K562 (cell line): Measurements from ENCODE around the gene FOLH1. TPM values are rescaled to one million over a fixed set of nuclear protein-coding genes. Genes with fewer than 3 reads are reported as not detected.

Experiments used
- ATAC-seq: fragments of 200-7000 bp; cut with Tn5 transposase; 3 replicates; pipeline ENCODE4 v1.9.1; 2020; ENCODE audit warnings: moderate library complexity
- Bru-seq: library from RNA; stranded (reverse); fragments of 400-500 nt; gene quantifications from one replicate; lab custom pipeline; 2021; lab: Mats Ljungman, UMichigan
- BruChase-seq, 2 experiments: library from RNA; stranded (reverse); fragments of 400-500 nt; gene quantifications; one replicate each; lab custom pipeline; 2021; lab: Mats Ljungman, UMichigan
- BruUV-seq: library from RNA; stranded (reverse); fragments of 400-500 nt; replicated peaks from 2 replicates; lab custom pipeline; 2021; lab: Mats Ljungman, UMichigan
- CTCF ChIA-PET: fragments of 300-600 bp; formaldehyde crosslinking; extraction: SDS; loops from one replicate; lab custom pipeline; 2021; ENCODE audit warnings: low intra/inter-chr PET ratio; lab: Yijun Ruan, JAX
- POLR2A ChIA-PET: fragments of 300-600, 350-650 bp; sonication (Branson Sonifier 250); formaldehyde crosslinking; extraction: SDS; loops from one replicate; lab custom pipeline; 2021; ENCODE audit warnings: antibody characterized with exemption, inconsistent platforms; lab: Yijun Ruan, JAX
- DNase-seq, 4 experiments: peaks; one replicate each; pipeline versions ENCODE4 v3.0.0 to v3.0.0-alpha.2; 2011 to 2018; ENCODE audit warnings: low spot score in 3 of 4, mixed read lengths in 3 of 4; ENCODE audit errors: extremely low read depth in 1 of 4
- FAIRE-seq: peaks from 2 replicates; lab custom pipeline; 2011; peaks lifted over from hg19 to GRCh38; lab: Jason Lieb, UNC
- H2AFZ ChIP-seq: 2 replicates; pipeline ENCODE4 v1.6.0; 2011; ENCODE audit warnings: low read depth, low read length, control low read depth, inconsistent platforms
- H3K27ac ChIP-seq: fragments of 200-600 bp; 3 replicates; pipeline ENCODE4 v1.8.0; 2011; ENCODE audit warnings: low read depth, mild to moderate bottlenecking, control low read depth, inconsistent platforms, low read length, moderate library complexity, mixed read lengths; ENCODE audit errors: extremely low read depth
- H3K27me3 ChIP-seq, 2 experiments: fragments of 300-600 bp in 1 of 2; 2 replicates in 1 of 2; 3 replicates in 1 of 2; pipeline versions ENCODE4 v1.6.0 to v1.8.0; 2011; ENCODE audit warnings: inconsistent platforms in 2 of 2, low read length in 2 of 2, mild to moderate bottlenecking in 1 of 2, mixed read lengths in 1 of 2, moderate library complexity in 1 of 2; ENCODE audit not compliant: control insufficient read depth in 2 of 2, insufficient read depth in 2 of 2
- H3K36me3 ChIP-seq: fragments of 300-600 bp; 3 replicates; pipeline ENCODE4 v1.8.0; 2011; ENCODE audit warnings: mild to moderate bottlenecking, low read length, inconsistent platforms; ENCODE audit not compliant: control insufficient read depth, insufficient read depth
- H3K4me1 ChIP-seq, 2 experiments: fragments of 200-600 bp in 1 of 2; replicated peaks in 1 of 2; 2 replicates in 1 of 2; 3 replicates in 1 of 2; pipeline versions ENCODE4 v1.5.1 to v1.8.0; 2011; ENCODE audit warnings: inconsistent platforms in 2 of 2, low read length in 2 of 2, mild to moderate bottlenecking in 1 of 2, mixed read lengths in 1 of 2, moderate library complexity in 1 of 2; ENCODE audit not compliant: control insufficient read depth in 2 of 2, insufficient read depth in 2 of 2
- H3K4me2 ChIP-seq: 2 replicates; pipeline ENCODE4 v1.6.1; 2011; ENCODE audit warnings: low read length, control low read depth, inconsistent platforms, mixed read lengths; ENCODE audit not compliant: insufficient read depth
- H3K4me3 ChIP-seq: fragments of 200-600 bp; sonication (generic), shearing (Covaris generic); 2 replicates; pipeline ENCODE4 v1.5.1; 2016; ENCODE audit warnings: control low read depth, inconsistent platforms
- H3K79me2 ChIP-seq: fragments of 200-600 bp; 3 replicates; pipeline ENCODE4 v1.8.0; 2011; ENCODE audit warnings: low read length, inconsistent platforms; ENCODE audit not compliant: control insufficient read depth, insufficient read depth
- H3K9ac ChIP-seq, 2 experiments: 2 replicates each; pipeline versions ENCODE4 v1.6.0 to v1.6.1; 2011; ENCODE audit warnings: low read depth in 2 of 2, low read length in 2 of 2, control low read depth in 1 of 2, inconsistent platforms in 1 of 2, mild to moderate bottlenecking in 1 of 2, mixed read lengths in 1 of 2; ENCODE audit not compliant: insufficient read depth in 1 of 2
- H3K9me1 ChIP-seq: one replicate; pipeline ENCODE4 v1.6.0; 2011; ENCODE audit warnings: inconsistent platforms, mild to moderate bottlenecking, low read length, moderate library complexity; ENCODE audit not compliant: control insufficient read depth, insufficient read depth
- H3K9me3 ChIP-seq: replicated peaks from 2 replicates; pipeline ENCODE4 v1.5.1; 2011; ENCODE audit warnings: low read depth, low read length, inconsistent platforms; ENCODE audit not compliant: control insufficient read depth, insufficient read depth
- H4K20me1 ChIP-seq: replicated peaks from 2 replicates; pipeline ENCODE4 v1.6.1; 2011; ENCODE audit warnings: low read length, inconsistent platforms, mixed read lengths; ENCODE audit not compliant: control insufficient read depth, insufficient read depth
- ARID2 ChIP-seq: fragments of 450-650 bp; IDR thresholded peaks from 2 replicates; pipeline ENCODE4 v1.6.1; 2017; ENCODE audit warnings: antibody characterized with exemption, mild to moderate bottlenecking
- BRCA1 ChIP-seq, 2 experiments: fragments of 450-650 bp in 1 of 2; sonication (generic) in 1 of 2; formaldehyde crosslinking in 1 of 2; IDR thresholded peaks; 2 replicates each; pipeline versions ENCODE4 v1.5.0 to v1.6.1; 2017 to 2020; ENCODE audit warnings: mild to moderate bottlenecking in 1 of 2, missing genetic modification reagents in 1 of 2
- GTF2B ChIP-seq: IDR thresholded peaks from 2 replicates; pipeline ENCODE4 v1.6.1; 2011; ENCODE audit not compliant: insufficient read length; ENCODE audit errors: extremely low read depth
- HSF4 ChIP-seq: fragments of 250-450 bp; sonication (Bioruptor Pico); IDR thresholded peaks from 2 replicates; pipeline ENCODE4 v2.1.2; 2022; ENCODE audit warnings: mild to moderate bottlenecking, moderate library complexity, borderline replicate concordance
- JUN ChIP-seq, 2 experiments: sonication (generic) in 1 of 2; formaldehyde crosslinking in 1 of 2; IDR thresholded peaks; 2 replicates each; pipeline versions ENCODE4 v1.6.1 to v1.8.0; 2012 to 2022; ENCODE audit warnings: borderline replicate concordance in 2 of 2, mild to moderate bottlenecking in 2 of 2, improper control_type of control experiment in 1 of 2, low read depth in 1 of 2, low read length in 1 of 2, missing genetic modification reagents in 1 of 2
- THRA ChIP-seq: fragments of 450-650 bp; IDR thresholded peaks from 2 replicates; pipeline ENCODE4 v1.6.1; 2017; ENCODE audit warnings: mild to moderate bottlenecking, moderate library complexity
- ZBTB8A ChIP-seq: fragments of 450-650 bp; IDR thresholded peaks from 2 replicates; pipeline ENCODE4 v1.6.1; 2018; ENCODE audit warnings: mild to moderate bottlenecking, moderate library complexity; ENCODE audit not compliant: partially characterized antibody
- ZNF324 ChIP-seq: fragments of 250-450 bp; sonication (Bioruptor Pico); IDR thresholded peaks from 2 replicates; pipeline ENCODE4 v1.4.0; 2020; ENCODE audit warnings: mild to moderate bottlenecking
- ZNF408 ChIP-seq: fragments of 250-450 bp; sonication (Bioruptor Pico); IDR thresholded peaks from 2 replicates; pipeline ENCODE4 v1.4.0; 2020; ENCODE audit warnings: low read depth, mild to moderate bottlenecking, moderate library complexity
- ZNF644 ChIP-seq: fragments of 200-800 bp; sonication (Bioruptor generic); IDR thresholded peaks from 2 replicates; pipeline ENCODE4 v1.6.1; 2016; ENCODE audit warnings: low read depth, missing genetic modification characterization, missing compliant biosample characterization
- WGBS: fragments of 100-300 bp; shearing (Covaris generic); methylation state at CpG from one replicate; pipeline ENCODE4 v1.1.6; 2016; ENCODE audit warnings: low coverage, mixed read lengths; ENCODE audit not compliant: insufficient coverage; ENCODE audit errors: missing lambda C conversion rate; 5-methylcytosine and 5-hydroxymethylcytosine counted together
- in situ Hi-C: fragments of 300-500 bp; cut with MboI; formaldehyde crosslinking; loops from 4 replicates; pipeline ENCODE4 v1.15.0; 2018; ENCODE audit warnings: inconsistent platforms, mixed read lengths
- intact Hi-C: fragments of 100-400 bp; cut with micrococcal nuclease; formaldehyde crosslinking; loops from 2 replicates; pipeline ENCODE4 v1.14.2; 2022
- long read RNA-seq, 3 experiments: library from polyadenylated mRNA in 2 of 3; library from RNA in 1 of 3; unstranded in 2 of 3; stranded (forward) in 1 of 3; transcript quantifications; one replicate each; pipeline ENCODE4 v2.0.0, GENCODE V29; 2019 to 2022
- polyA minus RNA-seq, 3 experiments: library from RNA; depleted of rRNA, polyadenylated mRNA; stranded (reverse); fragments of >200 nt; gene quantifications; 2 replicates each; pipeline ENCODE4 v1.2.3, GENCODE V29; 2011
- polyA plus RNA-seq, 8 experiments: library from polyadenylated mRNA; depleted of rRNA in 4 of 8; stranded (reverse) in 5 of 8; unstranded in 3 of 8; fragments of >200 nt; fragmentation: Nextera tagmentation in 2 of 8; fragmentation: Illumina TruSeq in 1 of 8; extraction: Ambion mirVana in 2 of 8; extraction: Trizol in 1 of 8; gene quantifications; 2 replicates each; pipeline versions ENCODE4 v1.2.1 to v1.2.3, GENCODE V29; 2011 to 2014; ENCODE audit warnings: inconsistent platforms in 1 of 8, missing spikeins in 1 of 8
- total RNA-seq, 7 experiments: library from RNA; depleted of rRNA in 6 of 7; stranded (reverse); fragments of >200 nt in 6 of 7; fragmentation: Illumina TruSeq in 2 of 7; extraction: Trizol in 2 of 7; gene quantifications; 2 replicates each; pipeline versions ENCODE4 v1.2.1 to v1.2.3, GENCODE V29; 2011 to 2021; ENCODE audit warnings: low replicate concordance in 1 of 7

FOLH1 gene
- total RNA-seq (2011; cell fraction: chromatin; rRNA removed; ENCODE audit: low replicate concordance): not detected in 2 replicates
- total RNA-seq (2011; cell fraction: nucleolus; rRNA removed): not detected in 2 replicates
- total RNA-seq (2011; cell fraction: nucleoplasm; rRNA removed): not detected in 2 replicates
- total RNA-seq (2014; rRNA removed): not detected in 2 replicates
- not detected in 2 replicates for total RNA-seq (2014; rRNA removed; fragmentation: Illumina TruSeq; extraction: Trizol)
- total RNA-seq (2015; rRNA removed; fragmentation: Illumina TruSeq; extraction: Trizol): not detected in 2 replicates
- total RNA-seq (2021): not detected in 2 replicates
- not detected in 2 replicates for polyA plus RNA-seq (2011; rRNA removed)
- polyA plus RNA-seq (2011; cell fraction: cytosol; rRNA removed): not detected in 2 replicates
- polyA plus RNA-seq (2011; cell fraction: nucleus; rRNA removed): not detected in 2 replicates
- polyA plus RNA-seq (2012): not detected in 2 replicates
- polyA plus RNA-seq (2014; fragmentation: Illumina TruSeq; extraction: Trizol): not detected in 2 replicates
- not detected for polyA plus RNA-seq (2014; fragmentation: Nextera tagmentation; extraction: Ambion mirVana)
- not detected in 2 replicates for polyA plus RNA-seq (2014; rRNA removed)
- polyA minus RNA-seq (2011; rRNA and poly(A)+ RNA removed): not detected in 2 replicates
- polyA minus RNA-seq (2011; cell fraction: cytosol; rRNA and poly(A)+ RNA removed): not detected in 2 replicates
- polyA minus RNA-seq (2011; cell fraction: nucleus; rRNA and poly(A)+ RNA removed): not detected in 2 replicates
- percentile 31 among the genes with signal in this experiment for Bru-seq, nascent RNA
- percentile 28 among the genes with signal in this experiment for BruChase-seq, experiment 1, labeled RNA remaining after a 2-hour chase
- BruChase-seq, experiment 2, labeled RNA remaining after a 6-hour chase: percentile 33 among the genes with signal in this experiment
- long read RNA-seq, experiment 1: 0 reads
- long read RNA-seq, experiment 2: 0 reads
- long read RNA-seq, experiment 3: 0 reads

GRCh38 chr11:49208006-49208721, at the start of gene FOLH1:
Gene FOLH1, minus strand, starts transcription at chr11:49208602. Its CDS starts 193 bp downstream, at chr11:49208409.
- in situ Hi-C loops (no loop called here), intact Hi-C loops (no loop called here)
- ChIA-PET CTCF (no interaction called here), POLR2A (no interaction called here)
- Histone ChIP-seq H3K36me3 (no peaks in the 10 kb centered on the region), H3K27ac (no peak within 1 kb of the TSS), H3K4me3 (no peak within 1 kb of the TSS), H3K9me3 (no peaks in the 10 kb centered on the region), H3K9me1 (no peaks in the 10 kb centered on the region), H3K27me3 (no peaks in the 10 kb centered on the region), H3K79me2 (no peaks in the 10 kb centered on the region), H3K4me2 (no peak within 1 kb of the TSS), H4K20me1 (no peaks in the 10 kb centered on the region), H3K4me1 (no peaks in the 10 kb centered on the region), H2AFZ (no peak within 1 kb of the TSS), H3K9ac (no peak within 1 kb of the TSS)
- ATAC-seq: no peak
- TF ChIP-seq ARID2: no peak
- no peak for TF ChIP-seq ZNF408 (CRISPR knock-in tag)
- TF ChIP-seq GTF2B: no peak
- no peak for TF ChIP-seq THRA
- TF ChIP-seq ZNF644 (tag): no peak
- no peak for TF ChIP-seq ZBTB8A
- no peak for TF ChIP-seq JUN (IDR thresholded peaks at IDR 0.05; ENCODE audit: borderline replicate concordance, low read depth, low read length)
- no peak for TF ChIP-seq JUN (CRISPR knock-in tag; IDR thresholded peaks at IDR 0.05; ENCODE audit: borderline replicate concordance)
- no peak for TF ChIP-seq HSF4 (CRISPR knock-in tag)
- TF ChIP-seq BRCA1 (IDR thresholded peaks at IDR 0.05): no peak
- no peak for TF ChIP-seq BRCA1 (CRISPR knock-in tag; IDR thresholded peaks at IDR 0.05)
- no peak for TF ChIP-seq ZNF324 (CRISPR knock-in tag)
- no peak for FAIRE-seq
- WGBS: 6% methylated on average over 46 of the region's 48 CpGs
- peak in 2 of 4 experiments; percentile 2 for DNase-seq
- BruUV-seq: no TSS peak
